ENCODE data around the gene SCN2B.

SCN2B gene

DNA sequence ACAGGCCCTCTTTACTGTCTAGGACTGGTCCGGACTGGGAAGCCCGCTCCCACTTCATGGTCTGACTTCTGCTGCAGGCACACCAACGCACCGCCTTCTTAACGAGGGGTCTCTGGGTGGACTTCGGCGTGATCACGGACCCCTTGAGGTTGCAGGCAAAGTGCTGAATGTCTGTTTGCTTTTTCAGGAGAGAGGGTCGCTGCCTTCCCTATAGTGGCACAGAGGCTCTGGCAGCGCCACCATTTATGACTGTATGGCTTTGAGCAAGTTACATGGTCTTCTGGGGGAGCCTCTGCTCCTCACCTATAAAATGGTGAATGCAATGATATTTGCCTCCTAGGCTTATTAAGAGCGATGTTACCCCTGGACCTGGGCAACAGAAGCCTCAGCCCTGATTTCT lies 22.5 kb downstream of the SCN2B start:
- no peak for DNase-seq (ENCODE audit: low read depth in 2 of 2)

DNA sequence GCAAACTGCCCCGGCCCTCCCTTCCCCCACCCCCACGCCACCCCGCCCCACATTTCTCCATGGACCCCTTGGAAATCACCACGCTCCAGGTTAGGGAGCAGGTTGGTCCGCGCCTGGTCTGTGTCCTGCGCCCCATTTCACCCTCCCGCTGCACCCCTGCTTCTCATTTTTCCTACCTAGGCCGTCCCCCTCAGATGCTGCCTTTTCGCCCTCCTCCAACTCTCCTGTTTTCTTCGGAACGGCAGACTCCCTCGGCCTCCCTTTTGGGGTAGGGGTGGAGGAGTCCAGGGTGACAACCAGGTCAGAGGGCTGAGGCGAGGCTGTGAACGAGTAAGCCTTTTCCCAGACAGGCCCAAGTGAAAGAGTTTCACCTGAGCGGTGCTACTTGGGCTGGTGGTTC lies 22.9 kb downstream of the SCN2B start:
- no peak for DNase-seq (ENCODE audit: low read depth in 2 of 2)

DNA sequence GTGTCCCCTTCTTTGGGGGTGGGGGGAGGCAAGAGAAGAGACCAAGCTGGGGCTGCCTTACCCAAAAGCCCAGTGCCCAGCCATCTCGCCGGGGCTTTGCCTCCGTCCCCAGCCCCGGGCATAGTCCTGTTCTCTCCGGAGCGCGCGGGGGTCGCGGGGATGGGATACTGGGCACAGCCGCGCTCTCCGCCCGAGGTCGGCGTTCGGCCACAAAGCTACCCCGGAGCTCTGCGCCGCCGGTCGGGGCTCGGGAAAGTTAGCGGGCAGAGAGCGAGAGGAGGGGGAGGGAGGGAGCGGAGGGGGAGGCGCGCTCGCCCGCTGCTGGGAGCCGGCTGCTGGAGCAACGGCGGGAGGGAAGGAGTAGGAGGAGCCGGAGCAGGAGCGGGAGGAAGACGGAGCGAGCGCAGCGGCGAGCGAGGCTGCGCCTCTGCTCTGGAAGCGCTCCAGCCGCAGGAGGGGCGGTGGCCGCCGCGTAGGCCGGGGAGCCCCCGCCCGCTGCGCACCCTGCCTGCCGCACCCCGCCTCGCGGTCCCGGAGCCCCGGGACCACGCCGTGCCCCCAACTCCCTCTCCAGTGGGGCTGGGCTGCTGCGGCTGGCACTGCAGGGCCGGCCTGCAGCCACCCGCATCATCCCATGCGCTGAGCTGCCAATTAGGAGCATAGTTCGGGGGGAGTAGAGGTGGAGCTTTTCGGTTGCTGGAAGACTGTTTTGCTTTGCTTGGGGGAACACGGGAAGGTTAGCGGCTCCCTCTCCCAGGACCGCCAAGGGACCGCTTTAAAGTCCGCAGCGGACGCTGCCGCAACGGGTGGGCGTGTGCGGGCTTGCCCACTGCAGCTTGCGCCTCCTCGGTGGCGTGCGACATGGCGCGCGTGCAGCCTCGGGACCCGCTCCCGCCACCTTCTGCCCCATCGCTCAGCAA lies 23.6 kb downstream of the SCN2B start, which contains the start of gene SCN4B:
Gene SCN4B (minus strand): TSS at position 272 of the 920 bp plus-strand sequence. CDS start 150 bp downstream, at position 122.
- DNase-seq (ENCODE audit: low read depth in 2 of 2), result peak in 1 of 2 donors; percentile 6

DNA sequence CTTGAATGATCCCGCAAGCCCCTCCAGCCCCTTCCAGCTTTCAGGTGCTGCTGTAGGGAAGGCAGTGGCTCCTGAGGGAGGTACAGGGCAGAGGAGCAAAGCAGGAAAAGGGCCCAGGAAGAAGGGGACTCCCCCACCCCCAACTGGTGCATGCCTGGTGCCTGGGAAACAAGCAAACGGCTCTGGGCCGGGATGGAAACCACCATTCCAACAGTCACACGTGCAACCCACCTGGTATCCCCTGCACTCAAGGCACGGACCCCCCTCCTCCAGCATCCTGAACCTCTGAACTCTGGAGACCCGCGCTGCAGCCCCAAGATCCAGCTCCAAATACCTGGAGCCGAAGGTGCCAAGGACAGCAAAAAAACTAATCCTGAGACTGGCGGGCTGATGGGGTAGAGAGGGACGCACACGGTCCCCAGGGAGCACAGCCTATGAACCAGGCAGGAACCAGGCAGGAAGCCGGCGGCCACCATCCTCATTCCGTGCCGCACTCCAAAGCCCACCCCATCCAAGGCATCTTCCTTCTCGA lies 24.4 kb downstream of the SCN2B start:
- DNase-seq (ENCODE audit: low read depth in 2 of 2), result no peak

DNA sequence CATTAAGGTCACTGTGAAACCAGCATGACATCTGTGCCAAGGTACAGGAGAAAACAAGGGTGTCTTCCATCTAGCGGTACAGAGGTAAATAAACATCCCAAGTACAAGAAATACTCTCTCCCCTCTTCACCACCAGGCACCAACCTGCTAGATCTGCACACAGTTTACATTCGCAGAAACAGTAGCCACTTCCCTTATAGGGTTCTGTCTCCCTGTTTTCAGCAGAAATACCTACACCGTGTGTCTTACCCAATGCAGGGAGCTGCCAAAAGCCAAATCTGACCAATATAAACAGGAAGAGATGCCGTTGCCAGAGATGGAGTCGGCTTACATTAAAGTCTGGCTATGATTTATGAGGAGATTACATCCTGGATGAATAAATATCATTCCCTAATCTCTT lies 25.0 kb downstream of the SCN2B start:
- DNase-seq (ENCODE audit: low read depth in 2 of 2), result no peak

DNA sequence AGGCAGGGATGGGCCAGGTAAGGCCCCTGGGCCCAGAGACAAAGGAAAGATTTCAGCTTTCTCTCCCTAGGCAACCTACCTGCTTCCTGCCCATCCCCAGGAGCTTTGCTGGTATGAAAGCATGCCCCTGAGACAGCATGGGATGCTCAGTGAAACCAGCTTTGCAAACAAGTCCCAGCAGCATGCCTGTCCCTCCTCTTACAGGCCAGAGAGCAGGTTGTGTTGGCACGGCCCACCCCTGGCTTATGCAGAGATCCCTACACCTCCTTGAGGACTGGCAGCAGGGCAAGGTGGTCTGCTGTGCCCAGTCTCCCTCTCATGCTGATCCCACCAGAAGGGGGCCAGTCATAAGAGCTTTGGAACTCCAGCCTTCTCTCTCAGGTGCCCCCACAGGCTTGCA lies 26.9 kb downstream of the SCN2B start:
- DNase-seq (ENCODE audit: low read depth in 2 of 2), result no peak

DNA sequence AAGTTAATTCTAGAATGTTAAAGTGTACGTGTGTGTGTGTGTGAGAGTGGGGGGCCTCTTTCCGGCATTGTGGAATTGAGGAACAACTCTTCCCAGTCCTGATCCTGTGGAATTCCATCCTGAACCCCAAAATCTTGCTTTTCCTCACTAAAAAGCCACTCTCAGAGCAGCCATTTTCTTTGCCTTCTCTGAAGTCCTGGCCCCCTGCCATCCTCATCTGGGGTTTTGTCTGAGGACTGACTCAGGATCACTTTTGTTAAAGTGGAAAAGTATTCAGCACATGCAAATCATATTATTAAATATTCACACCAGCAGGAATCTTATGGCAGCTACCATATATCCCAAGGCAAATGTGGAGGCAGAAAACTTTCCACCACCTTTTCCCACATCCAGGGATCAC lies 27.6 kb downstream of the SCN2B start:
- no peak for DNase-seq (ENCODE audit: low read depth in 2 of 2)

DNA sequence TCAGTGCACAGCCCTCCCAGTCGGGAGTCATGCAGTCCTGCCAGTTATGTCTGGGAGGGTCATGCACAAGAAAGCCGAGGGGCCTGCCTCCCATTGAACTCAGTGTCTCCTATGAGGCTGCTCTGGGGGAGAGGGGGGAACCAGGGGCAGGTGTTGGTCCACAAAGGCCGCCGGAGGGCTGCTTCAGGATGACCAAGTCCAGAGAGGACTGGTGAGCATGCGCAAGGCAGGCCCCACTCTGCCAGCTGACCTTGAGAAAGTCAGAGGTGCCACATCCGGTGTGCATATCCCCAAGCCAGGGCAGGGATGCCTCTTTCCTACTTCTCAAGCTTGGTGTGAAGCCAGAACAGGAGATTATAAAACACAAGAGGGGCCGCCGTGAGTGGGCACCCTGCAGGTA lies 28.2 kb downstream of the SCN2B start:
- no peak for DNase-seq (ENCODE audit: low read depth in 2 of 2)

DNA sequence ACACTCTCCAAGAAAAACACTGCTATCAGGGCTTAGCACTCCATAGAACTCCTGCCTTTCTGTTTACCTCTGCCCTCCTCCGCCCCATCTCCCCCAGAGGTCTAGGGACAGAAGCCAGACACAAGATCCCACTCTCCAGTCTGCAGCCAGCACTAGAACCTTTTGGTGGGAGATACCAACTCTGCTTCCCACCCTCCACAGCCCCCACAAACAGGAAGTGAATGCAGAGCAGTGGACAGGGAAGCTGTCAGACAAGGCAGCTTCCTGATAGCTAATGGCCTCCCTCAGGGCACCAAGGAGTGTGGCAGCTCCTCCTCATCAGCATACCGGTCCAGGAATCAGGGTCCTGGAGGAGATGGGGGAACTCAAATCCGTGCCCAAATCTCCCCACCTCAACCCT lies 28.9 kb downstream of the SCN2B start:
- DNase-seq (ENCODE audit: low read depth in 2 of 2), result no peak

DNA sequence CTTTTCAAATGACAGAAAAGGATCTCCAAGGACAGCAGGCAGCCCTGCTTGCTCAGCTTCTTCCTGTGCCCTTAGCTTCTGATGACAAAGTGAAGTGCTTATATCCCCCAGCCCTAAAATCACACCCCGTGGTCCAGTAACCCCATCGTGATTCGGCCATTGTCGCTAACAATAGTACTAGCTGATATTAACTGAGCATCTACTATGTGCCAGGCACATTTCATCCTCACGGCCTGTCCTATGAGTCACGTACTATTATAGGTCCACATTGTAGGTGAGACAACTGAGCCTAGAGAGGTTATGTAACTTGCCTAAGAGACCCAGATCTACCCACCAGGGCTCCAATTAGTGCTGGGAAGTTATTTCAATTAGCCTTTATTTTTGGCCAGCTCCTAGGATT lies 29.9 kb downstream of the SCN2B start:
- DNase-seq (ENCODE audit: low read depth in 2 of 2), result no peak

DNA sequence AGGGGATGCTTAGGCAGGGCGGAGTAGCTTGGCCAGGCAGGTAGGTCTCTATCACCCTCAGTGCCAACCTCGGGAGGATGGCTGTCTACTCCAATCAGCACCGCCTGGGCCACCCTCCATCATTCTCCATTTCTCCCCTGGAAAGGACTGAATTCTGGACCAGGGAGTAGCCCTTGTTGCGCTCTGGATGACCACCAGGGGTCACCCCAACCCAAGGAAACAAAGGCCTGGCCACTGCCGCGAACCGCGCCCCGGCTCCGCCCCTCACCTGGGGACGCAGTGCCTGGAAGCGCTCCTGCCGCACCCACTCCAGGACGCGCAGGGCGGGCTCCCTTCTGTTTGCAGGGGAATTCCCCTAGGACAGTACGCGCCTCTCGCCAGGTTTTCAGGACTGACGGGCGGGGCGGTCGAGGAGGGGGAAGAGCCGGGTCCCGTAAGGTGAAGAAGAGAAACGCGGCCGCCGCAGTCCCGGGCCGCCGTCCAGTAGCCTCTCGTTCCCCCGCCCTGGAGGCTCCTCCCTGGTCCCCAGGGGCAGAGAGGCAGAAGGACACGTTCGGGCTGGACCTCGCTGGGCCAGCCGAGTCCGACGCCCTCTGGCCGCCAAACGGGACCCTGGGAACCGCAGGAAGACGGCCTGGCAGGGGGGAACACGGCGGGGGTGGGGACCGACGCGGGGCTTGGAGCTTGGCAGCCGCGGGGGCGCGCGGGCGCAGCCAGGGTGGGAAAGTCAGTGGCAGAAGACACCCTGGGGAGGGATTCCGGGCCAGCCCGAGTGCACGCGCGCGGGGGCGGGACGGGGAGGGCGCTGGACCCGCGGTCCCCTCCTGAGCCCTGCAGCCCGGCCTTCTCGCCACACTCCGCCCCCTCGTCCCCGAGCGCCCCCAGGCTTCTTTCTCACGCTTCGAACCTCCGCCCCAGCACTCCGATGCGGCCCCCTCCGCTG lies 30.9 kb downstream of the SCN2B start:
- peak; percentile 79 to 81 for DNase-seq (ENCODE audit: low read depth in 2 of 2)

DNA sequence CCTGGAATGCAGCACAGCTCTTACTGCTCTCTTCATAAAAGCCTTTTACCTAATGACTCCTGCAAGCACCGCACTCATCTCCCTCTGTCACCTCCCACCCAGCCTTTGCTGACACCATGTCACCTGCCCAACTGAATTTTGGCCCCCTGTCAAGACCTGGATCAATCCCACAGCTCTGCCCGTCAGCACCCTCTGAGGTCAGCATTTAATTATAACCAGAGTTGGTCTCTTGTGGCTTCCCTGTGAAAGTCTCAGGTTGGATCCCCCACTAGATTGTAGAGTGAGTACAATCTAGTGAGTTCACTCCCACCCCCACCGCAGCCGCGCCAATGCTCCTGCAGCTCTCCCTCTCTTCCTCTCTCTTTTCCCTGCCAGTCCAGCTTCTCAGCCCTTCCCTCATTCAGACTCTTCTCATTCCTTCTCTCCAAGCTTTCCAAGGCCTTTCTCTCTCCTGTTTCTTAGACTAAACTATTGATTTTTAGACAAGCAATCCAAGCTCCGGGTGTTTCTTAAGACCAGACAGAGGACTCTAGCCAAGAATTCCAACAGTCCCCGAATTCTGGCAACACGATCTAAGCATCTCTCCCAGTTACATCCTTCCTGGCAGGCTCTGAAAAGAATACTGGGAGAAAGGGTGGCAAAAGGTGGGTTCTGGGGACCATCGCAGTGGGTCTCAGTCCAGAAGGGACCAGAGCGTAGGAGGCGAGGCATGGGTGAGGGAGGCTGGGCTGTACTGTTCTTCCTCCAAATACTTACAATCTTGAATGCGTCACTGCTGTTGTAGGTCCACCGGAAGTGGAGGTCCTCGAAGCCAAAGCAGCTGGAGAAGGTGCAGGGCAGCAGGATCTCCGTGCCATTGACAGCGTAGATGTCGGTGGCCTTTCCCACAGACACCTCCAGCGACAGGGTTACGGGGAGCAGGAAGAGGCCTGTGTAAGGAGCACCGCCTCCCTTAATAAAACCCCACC lies 31.9 kb downstream of the SCN2B start:
- no peak for DNase-seq (ENCODE audit: low read depth in 2 of 2)

DNA sequence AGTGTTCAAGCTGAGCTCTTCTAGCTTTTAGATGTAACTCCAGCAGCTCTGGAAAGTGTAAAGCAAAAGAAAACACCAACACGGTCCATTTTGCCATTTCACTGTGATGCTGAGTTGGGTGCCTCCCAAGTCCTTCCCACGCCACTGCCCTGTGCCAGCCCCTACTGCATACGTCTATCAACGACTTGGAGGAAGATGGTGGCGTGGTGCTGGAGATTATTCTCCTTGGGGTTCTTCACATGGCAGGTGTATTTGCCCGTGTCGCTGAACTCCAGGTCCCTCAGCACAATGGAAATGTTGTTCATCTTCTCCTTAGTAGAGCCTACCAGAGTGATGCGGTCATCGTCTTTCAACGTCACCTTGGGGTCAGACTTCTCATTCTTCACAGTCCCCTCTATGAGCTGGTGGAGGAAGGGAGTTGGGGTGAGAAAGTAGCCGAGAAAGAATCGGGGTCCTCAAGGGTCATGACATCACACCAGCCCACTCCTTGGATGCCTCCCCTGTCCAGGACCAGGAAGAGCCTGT lies 32.7 kb downstream of the SCN2B start:
- DNase-seq (ENCODE audit: low read depth in 2 of 2), result no peak

DNA sequence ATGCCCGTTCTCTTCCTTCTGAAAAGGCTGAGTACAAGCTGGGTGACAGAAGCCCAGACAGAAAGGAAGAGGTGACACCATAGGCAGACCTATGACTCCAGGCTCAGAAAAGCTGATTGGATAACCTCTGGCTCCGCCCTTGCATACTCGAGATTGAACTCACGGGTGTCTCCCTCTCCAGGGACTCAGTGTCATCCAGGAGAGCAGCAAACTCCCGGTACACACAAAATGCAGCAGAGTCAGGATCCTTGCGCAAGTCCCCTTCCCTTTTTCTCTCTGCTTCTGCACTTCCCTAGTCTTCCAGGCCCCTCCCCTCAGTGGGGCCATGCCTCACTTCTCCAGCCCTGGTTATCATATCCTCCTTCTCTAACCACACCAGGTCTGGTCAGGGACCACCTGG lies 33.6 kb downstream of the SCN2B start:
- DNase-seq (ENCODE audit: low read depth in 2 of 2), result no peak

DNA sequence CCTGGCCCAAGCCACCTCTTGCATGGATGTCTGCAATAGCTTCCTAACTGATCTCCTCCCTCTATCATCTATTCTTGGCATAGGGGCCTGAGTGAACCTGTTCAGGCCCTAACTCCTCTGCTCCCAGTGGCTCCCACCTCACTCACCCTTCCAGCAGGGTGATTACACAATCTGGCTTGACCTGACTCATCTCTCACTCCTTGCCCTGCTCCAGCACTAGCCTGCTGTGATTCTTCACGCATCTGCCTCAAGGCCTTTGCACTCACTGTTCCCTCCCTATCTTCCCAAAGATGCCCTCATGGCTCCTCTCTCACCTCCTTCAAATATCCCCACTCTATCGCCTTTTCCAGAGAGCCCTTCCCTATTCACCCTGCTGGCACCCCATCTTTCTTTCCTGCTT lies 34.4 kb downstream of the SCN2B start:
- no peak for DNase-seq (ENCODE audit: low read depth in 2 of 2)

DNA sequence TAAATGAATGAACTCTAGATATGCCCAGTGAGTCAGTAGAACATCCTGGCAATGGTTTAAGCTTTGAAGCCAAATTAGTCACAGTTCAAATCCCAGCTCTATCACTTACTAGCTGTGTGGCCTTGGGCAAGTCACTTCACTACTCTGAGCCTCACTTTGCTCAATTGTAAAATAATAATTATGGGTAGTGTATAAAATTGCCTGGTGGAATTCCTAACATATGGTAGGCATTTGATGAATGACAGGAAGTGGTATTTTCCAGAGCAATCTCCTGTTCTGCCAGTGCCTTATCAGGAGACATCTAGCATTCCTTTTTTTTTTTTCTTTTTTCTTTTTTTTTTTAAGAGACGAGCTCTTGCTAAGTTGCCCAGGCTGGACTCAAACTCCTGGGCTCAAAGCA lies 36.9 kb downstream of the SCN2B start:
- no peak for DNase-seq (ENCODE audit: low read depth in 2 of 2)

DNA sequence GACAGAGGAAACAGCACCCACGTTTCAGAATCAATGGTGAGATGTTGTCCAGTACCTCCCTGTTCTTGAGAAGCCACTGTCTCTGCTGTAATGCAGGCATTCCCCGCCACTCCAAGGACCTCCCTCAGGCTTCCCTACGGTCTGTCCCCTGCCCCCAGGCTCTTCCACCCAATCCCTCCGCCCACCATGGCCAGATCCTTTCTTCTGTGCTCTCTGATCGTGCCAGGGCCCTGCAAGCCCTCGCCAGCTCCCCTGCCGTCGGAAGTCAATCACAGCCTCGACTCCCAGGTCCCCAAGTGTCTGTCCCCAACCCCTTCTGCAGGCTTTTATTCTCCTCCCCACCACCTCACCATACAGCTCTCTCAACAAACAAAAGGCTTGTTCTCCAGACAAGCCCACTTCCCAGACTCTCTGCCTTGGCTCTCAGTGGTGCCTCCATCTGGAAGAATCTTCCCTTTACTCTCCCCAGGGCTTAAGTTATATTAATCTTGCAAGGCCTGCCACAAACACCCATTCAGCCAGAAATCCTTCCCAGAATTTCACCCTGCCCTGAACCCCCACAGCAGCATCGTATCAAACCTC lies 37.5 kb downstream of the SCN2B start:
- no peak for DNase-seq (ENCODE audit: low read depth in 2 of 2)

DNA sequence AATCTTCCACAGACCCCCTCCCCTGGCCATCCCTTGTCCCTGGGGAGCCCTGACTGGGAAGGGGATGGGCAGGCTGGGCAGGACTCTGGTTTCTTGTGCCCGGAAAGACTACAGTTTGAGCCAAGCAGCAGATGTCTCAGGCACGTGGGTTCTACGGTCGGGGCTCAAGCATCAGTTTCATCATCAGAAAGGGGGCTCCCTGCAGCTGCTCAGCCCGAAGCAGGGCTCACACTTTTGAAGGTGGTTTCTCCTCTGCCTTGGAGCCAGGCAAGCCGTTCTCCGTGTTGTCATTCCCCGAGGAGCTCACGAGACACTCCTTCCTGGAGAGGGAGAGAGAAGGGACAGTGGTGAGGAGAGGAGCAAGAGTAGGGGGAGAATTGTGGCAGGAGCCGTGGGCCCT lies 39.6 kb downstream of the SCN2B start:
- no peak for DNase-seq (ENCODE audit: low read depth in 2 of 2)

DNA sequence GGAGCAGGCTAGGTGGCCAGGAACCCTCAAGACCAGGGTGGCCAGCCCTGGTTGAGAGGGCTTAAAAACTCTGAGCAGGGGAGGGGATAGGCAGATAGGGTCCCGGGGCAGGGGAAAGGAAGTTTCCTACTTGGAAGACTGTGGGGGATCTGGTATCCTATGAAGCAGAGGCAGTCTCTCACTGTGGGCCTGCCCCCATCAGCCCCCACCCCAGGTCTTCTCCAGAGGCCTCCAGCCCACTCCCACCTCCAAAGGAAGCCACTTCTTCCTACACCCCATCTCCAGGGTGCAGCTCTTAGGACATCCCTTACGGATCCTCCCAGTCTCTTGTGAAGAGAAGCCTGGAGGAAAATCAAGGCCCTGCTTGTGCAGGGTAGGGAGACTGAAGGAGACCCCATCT lies 40.1 kb downstream of the SCN2B start:
- no peak for DNase-seq (ENCODE audit: low read depth in 2 of 2)

DNA sequence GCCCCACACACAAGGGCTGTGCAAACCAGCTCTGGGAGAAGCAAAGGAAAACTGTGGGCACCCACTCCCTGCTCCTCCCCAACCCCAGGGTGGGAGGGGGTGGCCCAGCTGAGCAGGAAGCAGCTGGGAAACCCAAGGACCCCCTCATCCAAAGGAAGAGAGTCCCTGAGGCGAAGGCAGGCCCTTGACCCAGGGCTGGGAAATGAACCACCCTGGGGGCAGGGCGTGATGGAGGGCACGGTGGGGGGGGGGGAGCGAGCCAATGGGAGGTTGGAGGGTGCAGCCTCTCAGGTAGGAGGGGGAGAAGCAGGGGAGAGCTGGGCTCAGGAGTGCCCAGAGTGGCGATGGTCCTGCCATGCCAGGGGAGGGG lies 40.7 kb downstream of the SCN2B start:
- no peak for DNase-seq (ENCODE audit: low read depth in 2 of 2)
